ENCODE data around the gene DHX15.
"Not testable (repeated sequence)": the region's sequence is repeated elsewhere in the genome, so short reads cannot be mapped to it uniquely, and the experiment has no call there.

DHX15 gene

GRCh38 chr4:24535399-24535798, 49.0 kb downstream of the DHX15 start:
- no peak for DNase-seq

DNA sequence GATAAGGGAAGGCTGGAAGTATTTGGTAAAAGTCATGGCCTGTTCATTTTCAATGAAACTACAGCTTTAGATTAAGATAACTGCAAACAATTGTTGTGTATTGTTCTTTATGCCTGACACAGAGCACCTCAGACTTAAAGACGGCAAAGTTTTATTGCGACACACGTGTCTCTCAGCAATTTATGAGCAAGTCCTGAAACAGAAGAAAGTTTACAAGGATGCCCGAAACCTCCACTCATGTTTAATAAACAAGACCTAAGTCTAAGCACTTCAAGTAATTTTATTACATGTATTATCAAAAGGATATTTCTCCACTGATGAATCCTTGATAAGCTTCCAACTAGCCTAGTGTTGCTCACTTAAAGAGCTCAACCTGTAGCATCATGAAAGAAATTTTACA, 51.0 kb downstream of the DHX15 start:
- DNase-seq = no peak

GRCh38 chr4:24529555-24529954, 54.8 kb downstream of the DHX15 start:
- DNase-seq = no peak

DNA sequence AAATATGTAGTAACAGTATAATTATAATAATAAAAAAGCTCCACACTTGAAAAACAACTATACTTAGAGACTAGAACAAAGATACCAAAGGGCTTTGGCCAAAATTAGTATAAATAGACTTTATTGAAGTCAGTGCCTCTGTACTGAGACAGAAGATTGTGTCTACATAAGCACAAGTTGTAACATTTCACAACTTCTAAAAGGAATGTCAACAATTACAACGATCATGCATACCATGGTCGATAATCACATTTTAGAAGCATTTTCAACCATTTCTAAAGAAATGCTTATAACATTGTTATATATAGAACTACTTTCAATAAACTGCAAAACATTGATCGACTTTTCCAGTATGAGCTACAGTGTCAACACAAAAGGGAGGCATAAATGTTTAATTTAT, 57.0 kb downstream of the DHX15 start:
- no peak for DNase-seq

DNA sequence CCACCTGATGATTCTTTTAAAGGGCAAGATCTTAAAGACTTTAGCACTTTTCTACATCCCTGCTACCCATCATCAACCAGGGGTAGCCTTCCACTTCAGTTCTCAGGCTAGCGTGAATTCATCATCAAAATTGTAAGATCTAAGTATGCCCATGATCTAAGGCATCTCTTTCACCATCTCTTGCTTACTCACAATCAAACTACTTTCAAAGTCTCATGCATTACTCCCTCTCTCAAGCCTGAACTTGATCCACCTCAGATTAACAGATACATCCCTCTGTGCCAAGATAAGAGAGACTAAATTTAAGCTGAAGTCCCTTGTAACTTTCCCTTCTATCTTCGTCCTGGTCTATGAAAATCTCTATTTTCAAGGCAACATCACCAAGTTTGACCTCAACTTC, 62.8 kb downstream of the DHX15 start:
- DNase-seq = no peak

DNA sequence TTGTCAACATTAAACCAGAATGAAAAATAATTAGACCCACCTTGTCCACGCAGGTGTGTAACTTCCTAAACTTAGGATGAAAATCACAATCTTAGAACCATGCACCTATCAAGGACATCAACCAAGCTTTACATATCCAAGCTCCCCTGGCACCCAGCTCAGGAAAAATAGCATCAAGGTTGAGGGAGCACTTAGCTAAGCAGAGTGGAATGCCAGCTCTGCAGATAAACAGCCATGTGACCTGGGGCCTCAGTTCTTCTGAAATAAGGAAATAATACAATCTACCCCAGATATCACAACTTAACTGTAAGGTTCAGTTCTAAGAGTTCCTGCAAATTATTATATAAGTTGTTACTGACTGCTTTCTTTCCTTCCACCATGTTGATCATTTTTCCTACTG, 64.7 kb downstream of the DHX15 start:
- DNase-seq = no peak

- no peak for DNase-seq
These were observed 66.7 kb downstream of the DHX15 start for GRCh38 chr4:24517676-24518075.

DNA sequence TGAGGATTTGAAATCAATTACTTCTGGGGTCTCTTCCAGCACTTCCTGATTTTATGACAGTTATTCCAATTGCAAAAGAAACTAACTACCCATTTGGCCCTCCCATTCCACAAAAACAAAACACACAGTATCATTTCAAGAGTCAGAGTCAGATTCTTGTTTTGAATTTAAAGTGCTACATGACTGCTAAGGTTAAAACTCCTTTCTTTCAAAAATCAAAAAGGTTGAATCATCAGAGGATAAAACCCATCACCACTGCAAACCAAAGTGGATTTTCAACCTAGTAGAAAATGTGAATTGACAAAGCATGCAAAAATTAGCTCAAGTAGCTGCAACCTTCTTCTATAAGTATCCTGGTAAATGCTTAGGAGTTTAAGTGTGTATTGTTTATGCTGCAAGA, 67.4 kb downstream of the DHX15 start:
- no peak for DNase-seq

GRCh38 chr4:24515698-24516097, 68.7 kb downstream of the DHX15 start:
- no peak for DNase-seq

GRCh38 chr4:24514808-24515207, 69.5 kb downstream of the DHX15 start:
- no peak for DNase-seq

- no peak for DNase-seq
These were observed 70.6 kb downstream of the DHX15 start for GRCh38 chr4:24513718-24514117.

GRCh38 chr4:24511371-24512063, 72.8 kb downstream of the DHX15 start:
- DNase-seq = no peak

DNA sequence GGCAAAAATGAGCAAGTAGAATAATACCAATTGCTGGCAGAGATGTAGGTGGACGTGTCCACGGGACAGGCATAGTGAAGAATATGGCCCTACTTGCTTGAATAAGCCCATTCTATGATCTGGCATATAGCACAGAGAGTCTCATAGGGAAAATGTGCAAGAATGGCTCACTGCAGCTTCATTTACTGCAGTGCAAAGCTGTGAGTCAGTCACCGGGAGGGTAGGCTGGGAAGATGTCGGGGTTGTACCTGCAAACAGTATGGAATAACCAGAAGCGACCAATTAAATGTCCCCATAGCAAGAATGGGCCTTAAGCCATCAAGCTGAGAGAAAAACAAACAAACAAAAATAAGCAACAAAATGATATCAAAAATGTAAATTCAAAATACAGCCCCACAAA, 74.3 kb downstream of the DHX15 start:
- no peak for DNase-seq

DNA sequence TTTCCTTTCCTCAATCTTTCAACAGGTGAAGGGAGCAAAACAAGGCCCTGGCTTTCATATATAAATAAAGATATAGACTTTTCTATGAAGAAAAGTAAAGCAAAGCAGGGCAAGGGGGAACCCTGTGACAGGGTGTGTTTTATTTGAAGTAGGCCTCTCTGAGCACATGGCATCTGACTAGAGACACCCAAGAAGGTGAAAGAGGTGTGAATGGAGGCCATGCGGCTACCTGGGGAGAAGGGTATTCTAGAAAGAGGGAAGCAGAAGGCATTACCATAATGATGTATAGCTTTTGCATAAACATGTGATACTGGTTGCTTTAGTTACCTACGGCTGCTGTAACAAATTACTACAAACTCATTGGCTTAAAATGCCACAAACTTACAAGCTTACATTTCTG, 75.8 kb downstream of the DHX15 start:
- DNase-seq = no peak

- DNase-seq = no peak
These were observed 76.9 kb downstream of the DHX15 start for GRCh38 chr4:24507439-24507838.

DNA sequence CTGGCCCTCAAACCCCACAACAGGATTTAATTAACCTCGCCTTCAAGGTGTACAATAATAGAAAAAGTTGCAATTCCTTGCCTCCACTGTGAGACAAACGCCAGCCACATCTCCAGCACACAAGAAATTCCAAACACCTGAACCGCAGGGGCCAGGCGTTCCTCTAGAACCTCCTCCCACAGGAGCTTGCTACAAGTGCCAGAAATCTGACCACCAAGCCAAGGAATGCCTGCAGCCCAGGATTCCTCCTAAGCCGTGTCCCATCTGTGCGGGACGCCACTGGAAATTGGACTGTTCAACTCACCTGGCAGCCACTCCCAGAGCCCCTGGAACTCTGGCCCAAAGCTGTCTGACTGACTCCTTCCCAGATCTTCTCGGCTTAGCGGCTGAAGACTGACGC, 81.3 kb downstream of the DHX15 start:
- DNase-seq = not testable (repeated sequence)

DNA sequence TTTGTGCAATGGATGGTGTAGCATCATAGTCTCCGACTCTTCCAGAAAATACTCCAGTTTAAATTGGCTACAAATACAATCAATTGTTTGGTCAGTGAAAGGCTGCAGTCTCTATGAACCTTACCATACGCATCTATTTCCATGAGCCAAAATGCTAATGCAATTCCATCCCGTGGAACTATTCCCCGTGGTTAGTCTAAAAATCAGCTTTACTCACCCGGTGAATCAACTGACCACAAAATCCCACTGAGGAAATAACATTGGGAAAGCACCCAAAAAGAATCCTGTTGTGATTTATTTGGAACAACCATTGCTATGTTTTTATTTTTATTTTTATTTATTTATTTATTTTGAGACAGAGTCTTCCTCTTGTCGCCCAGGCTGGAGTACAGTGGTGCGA, 87.1 kb downstream of the DHX15 start:
- no peak for DNase-seq

GRCh38 chr4:24496597-24496996, 87.8 kb downstream of the DHX15 start:
- DNase-seq = no peak

GRCh38 chr4:24495388-24495787, 89.0 kb downstream of the DHX15 start:
- no peak for DNase-seq

DNA sequence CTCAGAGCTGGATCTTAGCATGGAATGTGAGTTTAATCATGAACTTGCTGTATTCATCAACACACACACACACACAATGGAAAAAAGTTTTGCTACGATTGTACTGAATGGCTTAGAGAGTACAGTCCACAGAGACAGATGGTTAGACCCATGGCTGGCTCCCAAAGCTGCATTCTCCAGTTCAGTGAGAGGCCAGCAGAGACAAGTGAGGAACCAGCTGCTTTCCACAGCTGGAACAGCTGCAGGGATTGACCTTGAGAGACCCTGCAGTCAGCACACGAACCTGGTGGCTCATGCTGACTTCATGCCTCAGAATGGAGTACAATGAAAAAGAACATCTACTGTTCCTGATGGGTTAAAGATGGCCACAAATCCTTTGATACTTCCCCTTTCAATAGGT, 94.5 kb downstream of the DHX15 start:
- DNase-seq = no peak

GRCh38 chr4:24488399-24489164, 95.8 kb downstream of the DHX15 start:
- DNase-seq = no peak

GRCh38 chr4:24482871-24483270, 101.5 kb downstream of the DHX15 start:
- DNase-seq = no peak

DNA sequence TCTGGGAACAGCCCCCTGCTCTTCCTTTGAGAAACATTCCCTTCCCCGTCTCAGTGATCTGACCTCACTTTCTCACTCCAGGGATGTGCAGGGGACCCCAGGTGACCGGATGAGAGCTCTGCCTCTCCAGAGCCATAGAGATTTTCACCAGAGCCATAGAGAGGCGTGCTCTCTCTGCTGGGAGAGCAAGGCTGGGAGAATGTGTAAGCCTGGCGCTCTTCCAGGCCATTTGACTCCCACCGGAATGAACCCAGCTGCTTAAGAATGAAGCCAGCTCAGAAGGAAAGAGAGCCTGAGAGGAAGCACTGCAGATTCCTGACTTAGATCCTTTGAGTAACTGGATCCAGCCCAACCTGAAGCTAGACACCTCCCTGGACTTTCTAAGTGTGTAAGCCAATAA, 106.4 kb downstream of the DHX15 start:
- no peak for DNase-seq

Data from NCI-H774 (cell line).